NOMO-1 (cell line): Measurements from ENCODE around the gene PCDHGA11.
"Not testable (repeated sequence)": the region's sequence is repeated elsewhere in the genome, so short reads cannot be mapped to it uniquely, and the experiment has no call there.

ENCODE experiments used
- DNase-seq, 2 experiments: peaks; one replicate each; lab custom pipeline; 2025; ENCODE audit not compliant: unreplicated experiment in 2 of 2; lab: John Stamatoyannopoulos, UW

PCDHGA11 gene

DNA sequence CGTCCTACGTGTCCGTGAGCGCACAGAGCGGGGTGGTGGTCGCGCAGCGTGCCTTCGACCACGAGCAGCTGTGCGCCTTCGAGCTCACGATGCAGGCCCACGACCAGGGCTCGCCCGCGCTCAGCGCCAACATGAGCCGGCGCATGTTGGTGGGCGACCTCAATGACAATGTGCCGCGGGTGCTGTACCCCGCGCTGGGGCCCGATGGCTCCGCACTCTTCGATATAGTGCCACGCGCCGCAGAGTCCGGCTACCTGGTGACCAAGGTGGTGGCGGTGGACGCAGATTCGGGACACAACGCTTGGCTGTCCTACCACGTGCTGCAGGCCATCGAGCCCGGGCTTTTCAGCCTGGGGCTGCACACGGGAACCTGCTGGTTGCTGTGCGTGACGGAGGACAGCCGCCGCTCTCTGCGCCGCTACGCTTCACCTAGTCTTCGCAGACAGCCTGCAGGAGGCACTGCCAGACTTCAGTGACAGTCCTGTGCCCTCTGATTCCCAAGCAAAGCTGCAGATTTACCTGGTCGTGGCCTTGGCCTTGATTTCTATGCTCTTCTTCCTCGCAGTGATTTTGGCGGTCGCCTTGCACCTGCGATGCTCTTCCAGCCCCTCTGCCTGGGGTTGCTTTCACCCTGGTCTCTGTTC, 7.1 kb downstream of the PCDHGA11 start:
- DNase-seq = no peak

DNA sequence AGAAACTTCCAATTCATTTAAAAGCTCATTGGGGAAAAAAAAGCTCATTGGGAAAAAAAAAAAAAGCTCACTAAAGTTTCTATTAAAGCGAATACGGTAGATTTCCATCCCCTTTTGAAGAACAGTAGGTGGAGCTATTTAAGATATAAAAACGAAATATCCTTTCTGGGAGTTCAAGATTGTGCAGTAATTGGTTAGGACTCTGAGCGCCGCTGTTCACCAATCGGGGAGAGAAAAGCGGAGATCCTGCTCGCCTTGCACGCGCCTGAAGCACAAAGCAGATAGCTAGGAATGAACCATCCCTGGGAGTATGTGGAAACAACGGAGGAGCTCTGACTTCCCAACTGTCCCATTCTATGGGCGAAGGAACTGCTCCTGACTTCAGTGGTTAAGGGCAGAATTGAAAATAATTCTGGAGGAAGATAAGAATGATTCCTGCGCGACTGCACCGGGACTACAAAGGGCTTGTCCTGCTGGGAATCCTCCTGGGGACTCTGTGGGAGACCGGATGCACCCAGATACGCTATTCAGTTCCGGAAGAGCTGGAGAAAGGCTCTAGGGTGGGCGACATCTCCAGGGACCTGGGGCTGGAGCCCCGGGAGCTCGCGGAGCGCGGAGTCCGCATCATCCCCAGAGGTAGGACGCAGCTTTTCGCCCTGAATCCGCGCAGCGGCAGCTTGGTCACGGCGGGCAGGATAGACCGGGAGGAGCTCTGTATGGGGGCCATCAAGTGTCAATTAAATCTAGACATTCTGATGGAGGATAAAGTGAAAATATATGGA, 9.7 kb downstream of the PCDHGA11 start, which contains the start of gene PCDHGA12:
TSS of gene PCDHGA12 (plus strand) at position 176 of the 782 bp plus-strand sequence. CDS start at position 429, 253 bp downstream.
- peak in 1 of 2 experiments; percentile 11 for DNase-seq

- no peak for DNase-seq
Observed at GRCh38 chr5:141431286-141431685, 10.4 kb downstream of the PCDHGA11 start.

- DNase-seq = not testable (repeated sequence)
Observed at GRCh38 chr5:141432308-141432707, 11.5 kb downstream of the PCDHGA11 start.

GRCh38 chr5:141432726-141433125, 11.9 kb downstream of the PCDHGA11 start:
- not testable (repeated sequence) for DNase-seq

GRCh38 chr5:141434006-141434405, 13.2 kb downstream of the PCDHGA11 start:
- no peak for DNase-seq

DNA sequence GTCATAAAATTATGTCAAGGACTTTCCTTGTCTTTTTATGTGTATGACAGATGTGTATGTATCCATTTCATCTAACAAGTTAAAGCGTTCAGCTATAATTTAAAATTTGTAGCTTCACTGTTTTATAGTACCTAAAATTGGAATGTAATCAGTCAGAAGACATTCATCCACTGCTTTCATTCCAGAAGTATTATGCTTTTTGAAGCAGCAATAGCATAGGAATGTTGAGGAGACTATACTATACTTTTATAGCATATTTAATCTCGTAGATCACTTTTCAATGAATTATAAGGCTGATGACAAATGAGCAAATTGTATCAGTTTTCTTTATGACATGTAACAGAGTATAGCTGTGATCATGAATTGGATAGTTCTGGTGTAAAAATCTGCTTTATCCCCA, 16.4 kb downstream of the PCDHGA11 start:
- no peak for DNase-seq

- no peak for DNase-seq
Observed at GRCh38 chr5:141439411-141440141, 18.7 kb downstream of the PCDHGA11 start.

- no peak for DNase-seq
Observed at GRCh38 chr5:141440341-141440740, 19.5 kb downstream of the PCDHGA11 start.

- no peak for DNase-seq
Observed at GRCh38 chr5:141441571-141442170, 20.8 kb downstream of the PCDHGA11 start.

- DNase-seq = no peak
Observed at GRCh38 chr5:141465351-141465750, 44.5 kb downstream of the PCDHGA11 start.
